ENCODE data around the gene POLE4.
A peak's percentile ranks its signal among the peaks of the same experiment; 100 is the strongest.

Gene POLE4

GRCh38 chr2:74966887-74967286 lies 8.4 kb downstream of the POLE4 start:
- no peak overlapping the region for H3K4me3 ChIP-seq (ENCODE audit: low read depth, low read length)
- TF ChIP-seq, protein P1, sequence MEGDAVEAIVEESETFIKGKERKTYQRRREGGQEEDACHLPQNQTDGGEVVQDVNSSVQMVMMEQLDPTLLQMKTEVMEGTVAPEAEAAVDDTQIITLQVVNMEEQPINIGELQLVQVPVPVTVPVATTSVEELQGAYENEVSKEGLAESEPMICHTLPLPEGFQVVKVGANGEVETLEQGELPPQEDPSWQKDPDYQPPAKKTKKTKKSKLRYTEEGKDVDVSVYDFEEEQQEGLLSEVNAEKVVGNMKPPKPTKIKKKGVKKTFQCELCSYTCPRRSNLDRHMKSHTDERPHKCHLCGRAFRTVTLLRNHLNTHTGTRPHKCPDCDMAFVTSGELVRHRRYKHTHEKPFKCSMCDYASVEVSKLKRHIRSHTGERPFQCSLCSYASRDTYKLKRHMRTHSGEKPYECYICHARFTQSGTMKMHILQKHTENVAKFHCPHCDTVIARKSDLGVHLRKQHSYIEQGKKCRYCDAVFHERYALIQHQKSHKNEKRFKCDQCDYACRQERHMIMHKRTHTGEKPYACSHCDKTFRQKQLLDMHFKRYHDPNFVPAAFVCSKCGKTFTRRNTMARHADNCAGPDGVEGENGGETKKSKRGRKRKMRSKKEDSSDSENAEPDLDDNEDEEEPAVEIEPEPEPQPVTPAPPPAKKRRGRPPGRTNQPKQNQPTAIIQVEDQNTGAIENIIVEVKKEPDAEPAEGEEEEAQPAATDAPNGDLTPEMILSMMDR (IDR thresholded peaks at IDR 0.05; ENCODE audit: borderline replicate concordance, insufficient read depth, low read depth, low read length): no peak

GRCh38 chr2:74975016-74975415 lies 16.6 kb downstream of the POLE4 start:
- TF ChIP-seq, protein P1 (IDR thresholded peaks at IDR 0.05; ENCODE audit: borderline replicate concordance, insufficient read depth, low read depth, low read length): no peak
- H3K4me3 ChIP-seq (ENCODE audit: low read depth, low read length): no peak overlapping the region

GRCh38 chr2:74979844-74980243 lies 21.4 kb downstream of the POLE4 start:
- TF ChIP-seq, protein P1 (IDR thresholded peaks at IDR 0.05; ENCODE audit: borderline replicate concordance, insufficient read depth, low read depth, low read length): no peak
- H3K4me3 ChIP-seq (ENCODE audit: low read depth, low read length): no peak overlapping the region

DNA sequence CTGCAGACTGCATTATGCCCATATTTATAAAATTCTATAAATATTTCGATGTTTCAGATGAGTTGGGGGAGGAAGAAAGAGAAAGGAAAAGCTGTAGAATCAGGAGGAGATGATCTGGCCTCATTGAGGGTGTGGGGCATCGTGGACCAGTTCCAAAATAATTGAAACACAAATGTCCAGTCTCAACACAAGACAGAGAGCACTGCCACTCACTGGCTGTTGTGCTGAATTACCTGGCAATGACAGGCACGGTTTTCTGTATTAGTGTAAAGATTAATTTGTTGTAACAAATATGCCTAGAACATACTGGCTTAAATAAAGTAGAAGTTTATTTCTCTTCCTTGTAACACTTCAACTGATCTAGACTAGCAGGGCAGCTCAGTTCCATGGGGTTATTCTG lies 24.1 kb downstream of the POLE4 start:
- H3K4me3 ChIP-seq (ENCODE audit: low read depth, low read length): no peak overlapping the region
- TF ChIP-seq, protein P1 (IDR thresholded peaks at IDR 0.05; ENCODE audit: borderline replicate concordance, insufficient read depth, low read depth, low read length): peak; percentile 18; the same call in 1 of the 2 replicates

GRCh38 chr2:74983631-74984392 lies 25.4 kb downstream of the POLE4 start:
- no peak overlapping the region for H3K4me3 ChIP-seq (ENCODE audit: low read depth, low read length)
- TF ChIP-seq, protein P1 (IDR thresholded peaks at IDR 0.05; ENCODE audit: borderline replicate concordance, insufficient read depth, low read depth, low read length): no peak

DNA sequence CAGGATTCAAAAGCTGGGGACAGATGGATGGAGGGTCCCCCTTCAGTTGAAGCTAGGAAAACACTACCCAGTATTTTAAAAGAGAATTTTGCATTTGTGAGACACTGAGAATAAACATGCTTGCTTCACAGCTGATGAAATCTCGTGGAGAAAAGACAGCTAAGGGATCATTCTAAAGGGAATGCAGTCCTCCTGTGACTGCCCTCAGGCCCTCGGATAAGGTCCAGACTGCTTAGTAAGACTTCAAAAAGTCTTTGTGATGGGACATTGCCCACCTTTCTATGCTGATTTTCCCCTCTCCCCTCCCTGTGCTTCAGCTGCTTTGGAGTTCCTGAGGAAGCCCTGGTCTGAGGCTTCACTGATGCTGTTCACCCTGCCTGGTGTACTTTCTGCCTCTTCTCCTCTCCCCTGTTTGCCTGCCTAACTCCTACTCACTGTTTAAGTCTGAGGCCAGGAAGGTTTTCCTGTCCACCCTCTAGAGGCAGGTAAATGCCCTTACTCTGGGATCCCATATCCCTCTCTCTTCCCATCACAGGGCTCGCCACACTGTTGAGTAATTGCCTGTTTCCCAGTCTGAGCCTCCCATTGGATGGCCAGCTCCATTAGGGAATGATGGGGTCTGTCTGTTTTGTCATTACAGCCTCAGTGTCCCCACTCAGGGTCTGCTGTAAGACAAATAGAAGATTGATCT lies 26.6 kb downstream of the POLE4 start:
- no peak overlapping the region for H3K4me3 ChIP-seq (ENCODE audit: low read depth, low read length)
- TF ChIP-seq, protein P1 (IDR thresholded peaks at IDR 0.05; ENCODE audit: borderline replicate concordance, insufficient read depth, low read depth, low read length): no peak
